DND-41 (cell line): ENCODE measurements around the gene YTHDC2.

Source experiments
- EZH2 ChIP-seq: IDR thresholded peaks from 3 replicates; pipeline ENCODE4 v1.6.1; 2012; ENCODE audit warnings: borderline replicate concordance, low read depth, mild to moderate bottlenecking, moderate library complexity, low read length, inconsistent platforms; ENCODE audit not compliant: severe bottlenecking
- TF ChIP-seq, protein P1 (sequence below): IDR thresholded peaks from 2 replicates; pipeline ENCODE4 v1.5.1; 2012; ENCODE audit warnings: borderline replicate concordance, low read length, moderate library complexity, mild to moderate bottlenecking; ENCODE audit not compliant: poor library complexity, severe bottlenecking; ENCODE audit errors: extremely low read depth

DNA sequence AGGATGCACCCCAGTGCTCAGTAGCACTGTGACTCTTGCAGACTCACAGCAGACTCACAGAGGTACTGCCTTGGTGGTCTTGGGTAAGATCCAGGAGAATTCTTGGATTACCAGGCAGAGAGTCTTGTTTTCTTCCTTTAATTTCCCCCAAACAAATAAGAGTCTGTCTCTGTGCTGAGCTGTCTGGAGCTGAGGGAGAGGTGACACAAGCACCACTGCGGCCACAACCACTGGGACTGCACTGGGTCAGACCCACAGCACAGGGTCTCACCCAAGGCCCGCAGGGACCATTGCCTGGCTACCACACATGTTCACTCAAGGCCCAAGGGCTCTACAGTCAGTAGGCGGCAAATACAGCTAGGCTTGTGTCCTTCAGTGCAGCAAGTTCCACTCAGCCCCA lies 11.4 kb upstream of the YTHDC2 start:
- TF ChIP-seq, protein P1, sequence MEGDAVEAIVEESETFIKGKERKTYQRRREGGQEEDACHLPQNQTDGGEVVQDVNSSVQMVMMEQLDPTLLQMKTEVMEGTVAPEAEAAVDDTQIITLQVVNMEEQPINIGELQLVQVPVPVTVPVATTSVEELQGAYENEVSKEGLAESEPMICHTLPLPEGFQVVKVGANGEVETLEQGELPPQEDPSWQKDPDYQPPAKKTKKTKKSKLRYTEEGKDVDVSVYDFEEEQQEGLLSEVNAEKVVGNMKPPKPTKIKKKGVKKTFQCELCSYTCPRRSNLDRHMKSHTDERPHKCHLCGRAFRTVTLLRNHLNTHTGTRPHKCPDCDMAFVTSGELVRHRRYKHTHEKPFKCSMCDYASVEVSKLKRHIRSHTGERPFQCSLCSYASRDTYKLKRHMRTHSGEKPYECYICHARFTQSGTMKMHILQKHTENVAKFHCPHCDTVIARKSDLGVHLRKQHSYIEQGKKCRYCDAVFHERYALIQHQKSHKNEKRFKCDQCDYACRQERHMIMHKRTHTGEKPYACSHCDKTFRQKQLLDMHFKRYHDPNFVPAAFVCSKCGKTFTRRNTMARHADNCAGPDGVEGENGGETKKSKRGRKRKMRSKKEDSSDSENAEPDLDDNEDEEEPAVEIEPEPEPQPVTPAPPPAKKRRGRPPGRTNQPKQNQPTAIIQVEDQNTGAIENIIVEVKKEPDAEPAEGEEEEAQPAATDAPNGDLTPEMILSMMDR = no peak
- no peak for TF ChIP-seq EZH2
